GM18505 (cell line): ENCODE data around the gene DGCR8.

Experiments
- ATAC-seq: cut with Tn5 transposase; IDR thresholded peaks from one replicate; pipeline ENCODE4 v1.9.1; 2021; ENCODE audit not compliant: unreplicated experiment
- POLR2A ChIP-seq: IDR thresholded peaks from 4 replicates; pipeline ENCODE4 v1.6.1; 2011; ENCODE audit warnings: borderline replicate concordance; ENCODE audit not compliant: insufficient read depth, insufficient read length; ENCODE audit errors: extremely low read depth

The DGCR8 gene

GRCh38 chr22:20040327-20041200, 39.5 kb upstream of the DGCR8 start:
- no peak for ATAC-seq
- no peak for TF ChIP-seq POLR2A

DNA sequence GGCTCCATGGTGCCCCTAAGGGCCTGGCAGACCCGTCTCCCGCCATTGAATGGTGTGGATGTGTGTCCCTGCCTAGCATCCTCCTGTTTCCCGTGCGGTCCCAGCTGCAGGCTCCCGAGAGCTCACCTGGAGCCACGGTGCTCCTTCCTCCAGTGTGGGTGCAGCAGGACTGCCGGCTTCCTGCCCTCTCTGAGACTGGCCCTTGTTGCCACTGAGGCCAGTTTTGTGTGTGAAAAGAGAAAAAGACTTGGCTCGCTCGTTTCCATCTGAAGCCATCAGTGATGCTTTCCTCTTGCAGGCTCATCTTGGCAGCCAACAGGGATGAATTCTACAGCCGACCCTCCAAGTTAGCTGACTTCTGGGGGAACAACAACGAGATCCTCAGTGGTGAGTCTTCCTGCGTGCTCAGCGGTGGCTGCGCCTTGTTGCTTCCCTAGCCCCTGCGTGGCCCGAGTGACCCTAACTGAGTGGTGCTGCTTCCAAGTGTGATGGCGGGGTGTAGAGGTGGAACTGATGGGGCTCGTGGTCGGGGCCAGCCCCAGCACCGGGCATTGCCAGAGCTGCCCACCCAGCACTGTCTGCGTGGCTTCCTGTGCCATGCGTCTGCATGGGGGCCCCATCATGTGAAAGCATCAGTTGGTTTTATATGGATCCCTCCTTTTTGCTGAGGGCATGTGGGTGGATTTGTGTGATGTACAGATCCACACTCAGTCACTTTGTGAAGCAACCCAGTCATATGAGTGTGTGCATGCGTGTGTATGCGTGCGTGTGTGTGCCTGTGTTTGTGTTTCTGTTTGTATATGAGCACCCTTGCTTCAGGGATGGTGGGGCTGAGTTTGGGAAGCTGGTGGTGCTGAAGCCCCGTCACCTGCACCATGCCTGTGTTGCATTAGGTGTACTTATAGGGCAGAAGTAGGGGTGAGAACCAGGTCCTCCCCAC, 36.7 kb upstream of the DGCR8 start:
- ATAC-seq = no peak
- TF ChIP-seq POLR2A = no peak

DNA sequence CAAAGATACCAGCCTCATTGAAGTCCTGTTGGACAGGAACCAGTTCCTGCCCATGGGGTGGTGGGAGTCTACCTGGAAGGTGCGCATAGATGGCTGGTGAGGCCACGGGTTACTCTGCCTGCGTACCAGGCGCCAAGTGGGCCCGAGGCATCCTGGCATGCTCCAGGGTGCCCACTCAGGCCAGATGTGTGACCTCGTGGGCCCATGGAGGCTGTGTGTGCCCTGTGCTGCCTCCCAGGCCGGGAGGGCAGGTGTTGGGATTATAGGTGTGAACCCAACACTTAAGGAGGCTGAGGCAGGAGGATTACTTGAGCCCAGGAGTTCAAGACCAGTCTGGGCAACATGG, 36.1 kb upstream of the DGCR8 start:
- ATAC-seq = no peak
- no peak for TF ChIP-seq POLR2A

DNA sequence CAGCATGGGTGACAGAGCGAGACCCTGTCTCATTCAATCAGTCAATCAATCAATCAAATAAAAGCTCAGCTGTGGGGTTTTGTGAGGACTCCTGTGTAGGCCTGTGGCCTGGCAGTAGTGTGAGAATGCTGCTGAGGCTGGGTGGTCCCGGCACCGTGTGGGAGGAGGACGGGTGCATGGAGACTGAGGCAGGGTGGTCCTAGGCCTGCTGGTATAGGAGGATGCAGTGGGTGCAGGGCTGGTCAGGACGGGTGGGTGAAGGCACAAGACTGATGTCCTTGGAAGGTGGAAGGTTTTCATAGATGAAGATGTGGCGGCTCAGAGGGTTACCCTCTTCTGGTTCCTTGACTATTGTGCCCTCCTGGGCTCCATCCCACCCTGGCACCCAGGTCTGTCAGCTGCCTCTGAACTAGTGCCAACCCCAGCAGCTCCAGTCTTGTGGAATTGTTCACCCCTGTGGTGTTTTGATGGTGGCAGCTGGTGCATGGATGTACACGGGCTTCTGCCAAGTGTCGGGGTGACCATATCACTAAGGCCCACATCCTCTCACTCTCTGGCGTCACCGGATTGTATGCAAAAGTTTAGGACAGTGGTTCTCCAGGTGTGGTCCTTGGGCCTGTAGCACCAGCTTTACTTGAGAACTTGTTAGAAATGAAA, 35.4 kb upstream of the DGCR8 start:
- ATAC-seq = no peak
- TF ChIP-seq POLR2A = no peak

DNA sequence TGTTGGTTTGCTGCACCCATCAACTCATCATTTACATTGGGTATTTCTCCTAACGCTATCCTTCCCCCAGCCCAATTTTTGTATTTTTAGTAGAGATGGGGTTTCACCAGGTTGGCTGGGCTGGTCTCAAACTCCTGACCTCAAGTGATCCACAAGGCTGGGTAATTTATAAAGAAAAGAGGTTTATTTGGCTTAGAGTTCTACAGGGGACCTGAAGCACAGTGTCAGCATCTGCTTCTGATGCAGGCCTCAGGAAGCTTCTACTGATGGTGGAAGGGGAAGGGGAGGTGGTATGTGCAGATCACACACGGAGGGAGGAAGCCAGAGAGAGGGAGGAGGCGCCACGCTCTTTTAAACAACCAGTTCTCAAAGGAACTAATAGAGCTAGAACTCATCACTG, 33.3 kb upstream of the DGCR8 start:
- no peak for ATAC-seq
- TF ChIP-seq POLR2A = no peak

- ATAC-seq = no peak
- no peak for TF ChIP-seq POLR2A
Observed at GRCh38 chr22:20051927-20052308, 28.1 kb upstream of the DGCR8 start.

DNA sequence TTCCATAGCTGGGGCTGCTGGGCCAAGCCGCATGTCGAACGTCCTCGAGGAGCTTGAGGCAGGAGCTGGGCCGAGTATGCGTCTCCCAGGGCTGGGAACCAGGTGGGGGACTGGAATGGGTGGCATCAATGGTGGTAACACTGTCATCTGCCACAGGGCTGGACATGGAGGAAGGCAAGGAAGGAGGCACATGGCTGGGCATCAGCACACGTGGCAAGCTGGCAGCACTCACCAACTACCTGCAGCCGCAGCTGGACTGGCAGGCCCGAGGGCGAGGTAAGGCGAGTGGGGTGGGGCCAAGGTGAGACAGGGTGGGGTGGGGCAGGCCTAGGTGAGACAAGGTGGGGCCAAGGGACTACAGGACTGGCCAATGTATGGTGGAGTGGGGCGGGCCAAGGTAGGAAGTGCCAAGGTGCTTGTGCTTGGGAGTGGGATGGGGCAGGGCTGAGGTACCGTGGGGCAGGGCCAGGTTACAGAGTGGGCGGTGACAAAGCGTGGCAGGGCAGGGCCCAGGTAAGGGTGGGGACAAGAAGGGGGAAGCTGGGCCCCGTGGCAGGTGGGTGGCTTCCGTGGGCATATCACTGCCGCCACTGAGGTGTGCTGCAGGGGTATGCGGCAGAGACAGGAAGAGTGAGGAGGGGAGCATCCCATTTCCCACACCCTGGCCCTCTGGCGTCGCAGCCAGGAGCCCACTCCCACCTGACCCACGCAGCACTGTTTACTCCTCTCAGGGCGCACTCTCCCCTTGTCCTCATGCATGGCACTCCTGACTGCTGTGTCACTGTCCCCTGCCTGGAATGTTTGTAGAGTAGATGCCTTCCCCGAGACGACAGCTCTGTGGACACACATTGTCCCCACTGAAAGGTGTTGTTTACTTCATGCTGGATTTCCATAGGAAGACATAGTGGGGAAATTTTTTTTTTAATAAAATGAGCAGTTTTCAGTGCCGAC, 27.5 kb upstream of the DGCR8 start:
- TF ChIP-seq POLR2A = no peak
- ATAC-seq = no peak

DNA sequence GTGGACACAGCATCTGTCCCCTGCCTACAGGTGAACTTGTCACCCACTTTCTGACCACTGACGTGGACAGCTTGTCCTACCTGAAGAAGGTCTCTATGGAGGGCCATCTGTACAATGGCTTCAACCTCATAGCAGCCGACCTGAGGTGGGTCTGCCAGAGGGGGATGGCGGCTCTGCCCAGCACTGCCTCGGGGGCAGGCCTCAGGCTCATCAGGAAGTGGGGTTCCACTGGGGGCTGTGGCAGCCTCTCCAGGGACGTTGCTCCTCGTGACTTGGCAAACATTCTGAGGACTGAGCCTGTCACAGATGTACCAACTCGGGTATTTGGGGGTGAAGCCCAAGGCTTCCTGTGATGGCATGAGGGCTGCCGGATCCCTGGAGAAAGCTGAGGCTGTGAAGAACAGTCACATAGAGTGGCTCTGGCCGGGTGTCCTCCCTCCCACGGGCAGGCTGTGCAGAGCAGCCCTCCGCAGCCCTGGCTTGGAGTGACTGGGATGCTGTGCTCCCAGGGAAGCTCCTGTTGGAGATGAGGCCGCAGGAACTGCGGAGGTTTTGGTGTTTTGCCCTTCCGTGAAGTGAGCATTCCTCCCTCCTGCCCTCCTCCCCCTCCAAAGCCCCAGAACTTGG, 26.5 kb upstream of the DGCR8 start:
- ATAC-seq = no peak
- no peak for TF ChIP-seq POLR2A

GRCh38 chr22:20054034-20054427, 26.0 kb upstream of the DGCR8 start:
- TF ChIP-seq POLR2A = no peak
- ATAC-seq = no peak

- no peak for TF ChIP-seq POLR2A
- no peak for ATAC-seq
Observed at GRCh38 chr22:20054485-20054884, 25.6 kb upstream of the DGCR8 start.

GRCh38 chr22:20055144-20055543, 24.9 kb upstream of the DGCR8 start:
- TF ChIP-seq POLR2A = no peak
- ATAC-seq = no peak

DNA sequence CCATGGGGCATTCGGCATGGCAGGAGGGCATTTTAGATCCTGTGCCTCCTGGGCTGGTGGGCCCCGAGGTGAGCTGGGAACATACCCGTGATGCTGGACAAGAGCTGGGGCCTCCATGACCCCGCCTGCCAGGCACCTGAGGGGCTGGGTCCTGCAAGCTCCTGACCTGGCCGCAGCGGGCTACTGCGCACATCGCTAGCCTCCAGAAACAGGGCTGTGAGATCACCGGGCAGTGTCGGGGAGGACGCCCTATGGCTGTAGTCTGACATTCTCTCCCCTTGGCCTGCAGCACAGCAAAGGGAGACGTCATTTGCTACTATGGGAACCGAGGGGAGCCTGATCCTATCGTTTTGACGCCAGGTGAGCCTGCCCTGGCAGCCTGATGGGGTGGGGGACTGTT, 24.4 kb upstream of the DGCR8 start:
- ATAC-seq = no peak
- no peak for TF ChIP-seq POLR2A
